GM10847 (cell line): ENCODE results near the gene ADAMTS13.

ENCODE experiments used
- POLR2A ChIP-seq: IDR thresholded peaks from 2 replicates; pipeline ENCODE4 v1.6.1; 2011; ENCODE audit not compliant: insufficient read length; ENCODE audit errors: extremely low read depth

ADAMTS13 gene

GRCh38 chr9:133454943-133455673, 32.9 kb downstream of the ADAMTS13 start:
- no peak for TF ChIP-seq POLR2A

GRCh38 chr9:133455936-133456335, 33.8 kb downstream of the ADAMTS13 start:
- TF ChIP-seq POLR2A, result no peak

GRCh38 chr9:133456409-133456808, 34.2 kb downstream of the ADAMTS13 start:
- TF ChIP-seq POLR2A, result no peak

- no peak for TF ChIP-seq POLR2A
These were observed 35.1 kb downstream of the ADAMTS13 start for GRCh38 chr9:133457233-133457632.

GRCh38 chr9:133457748-133458147, 35.6 kb downstream of the ADAMTS13 start:
- TF ChIP-seq POLR2A, result no peak

- TF ChIP-seq POLR2A, result no peak
These were observed 36.6 kb downstream of the ADAMTS13 start for GRCh38 chr9:133458643-133459312.

GRCh38 chr9:133459476-133460404, 37.6 kb downstream of the ADAMTS13 start, which contains the start of gene CACFD1:
Gene CACFD1 (plus strand): TSS chr9:133459978. CDS start chr9:133460067, 89 bp downstream.
- TF ChIP-seq POLR2A, result peak; percentile 28

GRCh38 chr9:133460405-133461175, 38.4 kb downstream of the ADAMTS13 start:
- no peak for TF ChIP-seq POLR2A

- no peak for TF ChIP-seq POLR2A
These were observed 39.8 kb downstream of the ADAMTS13 start for GRCh38 chr9:133461975-133462374.

- no peak for TF ChIP-seq POLR2A
These were observed 41.2 kb downstream of the ADAMTS13 start for GRCh38 chr9:133463234-133463863.

GRCh38 chr9:133463864-133464615, 41.9 kb downstream of the ADAMTS13 start:
- TF ChIP-seq POLR2A, result no peak

- TF ChIP-seq POLR2A, result no peak
These were observed 42.5 kb downstream of the ADAMTS13 start for GRCh38 chr9:133464638-133465037.

- no peak for TF ChIP-seq POLR2A
These were observed 43.8 kb downstream of the ADAMTS13 start for GRCh38 chr9:133465984-133466383.

- no peak for TF ChIP-seq POLR2A
These were observed 44.9 kb downstream of the ADAMTS13 start for GRCh38 chr9:133467101-133467500.
